A549 (cell line): ENCODE data around the gene ARHGAP44. TPM values are rescaled to one million over a fixed set of nuclear protein-coding genes. Genes with fewer than 3 reads are reported as not detected.

Experiments
- ATAC-seq, 2 experiments: fragments of 200-7000 bp in 1 of 2; fragments of >200 bp in 1 of 2; cut with Nextera tagmentation in 1 of 2; cut with Tn5 transposase in 1 of 2; 3 replicates each; pipeline versions ENCODE4 v1.8.0 to v1.9.1; 2018 to 2020; ENCODE audit warnings: mild to moderate bottlenecking in 1 of 2, moderate library complexity in 1 of 2
- CTCF ChIA-PET: fragments of 300-600 bp; sonication (Branson Sonifier 250); formaldehyde crosslinking; extraction: SDS; loops from one replicate; lab custom pipeline; 2021; ENCODE audit warnings: antibody characterized with exemption, inconsistent platforms; lab: Yijun Ruan, JAX
- POLR2A ChIA-PET: fragments of 350-600 bp; formaldehyde crosslinking; extraction: SDS; loops from one replicate; lab custom pipeline; 2021; ENCODE audit warnings: antibody characterized with exemption, inconsistent platforms; lab: Yijun Ruan, JAX
- DNase-seq, 2 experiments: peaks; one replicate each; pipeline versions ENCODE4 v3.0.0 to v3.0.0-alpha.2; 2011 to 2016; ENCODE audit warnings: low read depth in 1 of 2, low spot score in 1 of 2
- FAIRE-seq: peaks from 2 replicates; lab custom pipeline; 2011; peaks lifted over from hg19 to GRCh38; lab: Jason Lieb, UNC
- H3K27ac ChIP-seq, 2 experiments: fragments of >200 bp; sonication (Bioruptor Twin); formaldehyde crosslinking; 3 replicates each; pipeline ENCODE4 v1.5.1; 2016 to 2017
- H3K4me1 ChIP-seq: fragments of >200 bp; sonication (Bioruptor Twin); formaldehyde crosslinking; 3 replicates; pipeline ENCODE4 v1.6.1; 2016
- H3K4me2 ChIP-seq: fragments of >200 bp; sonication (Bioruptor Twin); formaldehyde crosslinking; 3 replicates; pipeline ENCODE4 v1.6.1; 2016
- H3K4me3 ChIP-seq: fragments of >200 bp; sonication (Bioruptor Twin); formaldehyde crosslinking; 3 replicates; pipeline ENCODE4 v1.5.1; 2016
- H3K9me3 ChIP-seq: fragments of >200 bp; sonication (Bioruptor Twin); formaldehyde crosslinking; 3 replicates; pipeline ENCODE4 v1.6.1; 2016
- ATOH8 ChIP-seq: fragments of 250-450 bp; sonication (Bioruptor Pico); IDR thresholded peaks from 2 replicates; pipeline ENCODE4 v1.5.0; 2020; ENCODE audit warnings: low read depth, mild to moderate bottlenecking, moderate library complexity
- BHLHE40 ChIP-seq: IDR thresholded peaks from 2 replicates; pipeline ENCODE4 v1.6.1; 2012; ENCODE audit warnings: low read depth, low read length, inconsistent platforms
- CEBPB ChIP-seq, 2 experiments: fragments of >200 bp in 1 of 2; sonication (Bioruptor Twin) in 1 of 2; formaldehyde crosslinking in 1 of 2; IDR thresholded peaks; 2 replicates each; pipeline ENCODE4 v1.6.1; 2012 to 2016
- CHD2 ChIP-seq: fragments of 150-350 bp; IDR thresholded peaks from 2 replicates; pipeline ENCODE4 v1.6.1; 2014; ENCODE audit warnings: low read length; ENCODE audit not compliant: partially characterized antibody
- CTCF ChIP-seq: fragments of >200 bp; sonication (Bioruptor Twin); formaldehyde crosslinking; IDR thresholded peaks from 3 replicates; pipeline ENCODE4 v1.5.1; 2016
- EHMT2 ChIP-seq: fragments of 200-600 bp; sonication (generic); IDR thresholded peaks from 2 replicates; pipeline ENCODE4 v1.6.1; 2016; ENCODE audit warnings: antibody characterized with exemption, low read depth, mild to moderate bottlenecking, moderate library complexity
- ELK1 ChIP-seq: fragments of 150-350 bp; IDR thresholded peaks from 2 replicates; pipeline ENCODE4 v1.6.1; 2014; ENCODE audit warnings: low read depth, mild to moderate bottlenecking, low read length
- FOXS1 ChIP-seq: fragments of 250-450 bp; sonication (Bioruptor Pico); IDR thresholded peaks from 2 replicates; pipeline ENCODE4 v1.5.0; 2020; ENCODE audit warnings: mild to moderate bottlenecking, moderate library complexity
- HES2 ChIP-seq: fragments of >200 bp; sonication (Bioruptor Twin); formaldehyde crosslinking; IDR thresholded peaks from 2 replicates; pipeline ENCODE4 v1.6.1; 2016
- HOXB13 ChIP-seq: fragments of 250-450 bp; sonication (Bioruptor Pico); IDR thresholded peaks from 2 replicates; pipeline ENCODE4 v1.5.0; 2020; ENCODE audit warnings: low read depth, mild to moderate bottlenecking, moderate library complexity
- MAX ChIP-seq: IDR thresholded peaks from 2 replicates; pipeline ENCODE4 v1.6.1; 2012
- MAZ ChIP-seq: fragments of 150-350 bp; IDR thresholded peaks from 2 replicates; pipeline ENCODE4 v1.6.1; 2014; ENCODE audit warnings: antibody characterized with exemption, low read depth, low read length, borderline replicate concordance
- MYC ChIP-seq: IDR thresholded peaks from 2 replicates; pipeline ENCODE4 v1.6.1; 2012; ENCODE audit warnings: mild to moderate bottlenecking, inconsistent platforms, low read length, improper control_type of control experiment, borderline replicate concordance
- PHF8 ChIP-seq: fragments of 200-600 bp; sonication (generic); IDR thresholded peaks from 2 replicates; pipeline ENCODE4 v1.6.1; 2016; ENCODE audit warnings: low read depth, mild to moderate bottlenecking, antibody characterized with exemption, moderate library complexity, borderline replicate concordance
- POLR2A ChIP-seq: IDR thresholded peaks from 2 replicates; pipeline ENCODE4 v1.6.1; 2012; ENCODE audit warnings: mild to moderate bottlenecking, low read length
- RARB ChIP-seq: fragments of 250-450 bp; sonication (Bioruptor Pico); IDR thresholded peaks from 2 replicates; pipeline ENCODE4 v1.8.0; 2021; ENCODE audit warnings: mild to moderate bottlenecking, moderate library complexity
- REST ChIP-seq: fragments of 200-600 bp; sonication (generic); IDR thresholded peaks from 2 replicates; pipeline ENCODE4 v1.6.1; 2016; ENCODE audit warnings: antibody characterized with exemption, mild to moderate bottlenecking, moderate library complexity
- USF2 ChIP-seq: fragments of 450-650 bp; IDR thresholded peaks from 2 replicates; pipeline ENCODE4 v1.6.1; 2014; ENCODE audit warnings: antibody characterized with exemption
- ZFP36 ChIP-seq: fragments of 450-650 bp; IDR thresholded peaks from 2 replicates; pipeline ENCODE4 v1.6.1; 2014; ENCODE audit warnings: borderline replicate concordance; ENCODE audit not compliant: partially characterized antibody
- WGBS: methylation state at CpG from one replicate; pipeline ENCODE4 v1.1.6; 2017; ENCODE audit errors: missing lambda C conversion rate; 5-methylcytosine and 5-hydroxymethylcytosine counted together
- polyA plus RNA-seq, 4 experiments: library from polyadenylated mRNA; depleted of rRNA in 3 of 4; stranded (reverse); fragments of >200 nt; fragmentation: RNase III in 1 of 4; extraction: RNeasy Plus Mini Kit Qiagen cat#74134 plus additional on column Dnase treatment in 1 of 4; gene quantifications; 2 replicates in 3 of 4; 3 replicates in 1 of 4; pipeline ENCODE4 v1.2.3, GENCODE V29; 2011 to 2017

The ARHGAP44 gene
- polyA plus RNA-seq, 2 of the 4 experiments (the other 2 are of a cell fraction): 4.1 to 4.2 TPM

- FAIRE-seq (no peak), ATAC-seq (no peak), DNase-seq (no peak)
- H3K27ac ChIP-seq: no peak overlapping the region
- no peak overlapping the region; the same call in 2 of the 3 replicates for H3K4me2 ChIP-seq
- CTCF ChIA-PET: no interaction called here
- WGBS: 42% methylated on average over 2 of the region's 2 CpGs
- no peak overlapping the region for H3K4me3 ChIP-seq
- peaks cover 8% of the 10 kb centered on the region; the same call in 2 of the 3 replicates for H3K4me1 ChIP-seq
- POLR2A ChIA-PET: no interaction called here
- no peak for TF ChIP-seq MAZ
- TF ChIP-seq MAX: no peak
- no peak for TF ChIP-seq ELK1
- TF ChIP-seq BHLHE40: no peak
- TF ChIP-seq USF2: no peak
- no peak for TF ChIP-seq POLR2A
- no peak for TF ChIP-seq CEBPB (IDR thresholded peaks at IDR 0.05)
- no peak for TF ChIP-seq PHF8
- no peak for TF ChIP-seq EHMT2
- no peak for TF ChIP-seq CTCF
- no peak for TF ChIP-seq FOXS1 (CRISPR knock-in tag)
- TF ChIP-seq CHD2: no peak
- TF ChIP-seq HOXB13 (CRISPR knock-in tag): no peak
- TF ChIP-seq REST: no peak
- no peak for TF ChIP-seq ATOH8 (CRISPR knock-in tag)
- TF ChIP-seq ZFP36: no peak
- TF ChIP-seq MYC: no peak
- no peak for TF ChIP-seq RARB
- no peak for TF ChIP-seq HES2
- 0 out of 3 replicates have a peak, but pooled peaks cover 3% of the 10 kb centered on the region for H3K9me3 ChIP-seq
Measured at GRCh38 chr17:12883472-12883871, 94.2 kb downstream of the ARHGAP44 start.
